SK-N-MC (cell line): Measurements from ENCODE around the gene PLEKHA5.

Experiments
- EZH2 ChIP-seq: fragments of 200-600 bp; sonication (generic); IDR thresholded peaks from one replicate; pipeline ENCODE4 v1.6.1; 2017; ENCODE audit warnings: antibody characterized with exemption
- FOXP2 ChIP-seq: optimal IDR thresholded peaks from 2 replicates; pipeline ENCODE3; 2011; ENCODE audit warnings: mild to moderate bottlenecking, moderate library complexity; ENCODE audit not compliant: insufficient read depth; ENCODE audit errors: extremely low read length, control extremely low read depth
- POLR2AphosphoS5 ChIP-seq: IDR thresholded peaks from 2 replicates; pipeline ENCODE4 v1.6.1; 2012; ENCODE audit warnings: mild to moderate bottlenecking, low read depth, low read length, borderline replicate concordance

DNA sequence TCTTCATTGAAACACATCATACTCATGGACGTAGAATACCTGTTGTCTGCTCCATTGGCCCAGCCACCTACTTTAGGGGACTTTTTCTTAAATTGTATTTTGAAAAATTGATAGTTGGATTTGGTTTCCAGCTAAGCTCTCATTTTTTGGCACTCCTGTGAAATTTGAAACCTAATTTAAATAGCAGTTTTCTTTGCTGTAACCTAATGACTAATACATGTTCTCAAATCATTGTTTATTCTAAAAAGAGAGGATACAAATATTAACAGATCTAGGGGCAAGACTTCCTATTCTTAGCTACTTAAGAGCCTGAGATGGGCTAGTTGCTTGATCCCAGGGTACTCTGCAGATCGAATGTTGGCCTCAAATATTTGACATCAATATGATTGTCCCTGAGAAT is 78.9 kb downstream of the PLEKHA5 start:
- TF ChIP-seq POLR2AphosphoS5 (no peak), FOXP2 (no peak), EZH2 (no peak)
